Progenitor cell of endocrine pancreas (in vitro differentiated cells): Measurements from ENCODE around the gene FDXR. TPM values are rescaled to one million over a fixed set of nuclear protein-coding genes. Genes with fewer than 3 reads are reported as not detected.

Experiments used
- DNase-seq: peaks from one replicate; pipeline ENCODE4 v3.0.0; 2021; ENCODE audit warnings: low spot score; ENCODE audit not compliant: unreplicated experiment
- H3K27ac Mint-ChIP-seq: 2 replicates; pipeline ENCODE4 v1.8.0; 2021; ENCODE audit warnings: mild to moderate bottlenecking, moderate library complexity, mixed read lengths
- H3K27me3 Mint-ChIP-seq: 2 replicates; pipeline ENCODE4 v1.8.0; 2021; ENCODE audit warnings: mixed read lengths
- H3K36me3 Mint-ChIP-seq: 2 replicates; pipeline ENCODE4 v1.8.0; 2022; ENCODE audit warnings: mixed read lengths; ENCODE audit not compliant: insufficient read depth
- H3K4me1 Mint-ChIP-seq: 2 replicates; pipeline ENCODE4 v1.8.0; 2021; ENCODE audit warnings: low read depth, mixed read lengths
- H3K4me3 Mint-ChIP-seq: 2 replicates; pipeline ENCODE4 v1.8.0; 2021; ENCODE audit warnings: low read depth, mild to moderate bottlenecking, moderate library complexity, mixed read lengths
- H3K9me3 Mint-ChIP-seq: 2 replicates; pipeline ENCODE4 v1.8.0; 2021; ENCODE audit warnings: low read depth, mixed read lengths
- CTCF ChIP-seq: fragments of 200-600 bp; sonication (generic); IDR thresholded peaks from one replicate; pipeline ENCODE4 v1.5.0; 2021; ENCODE audit warnings: antibody characterized with exemption, mild to moderate bottlenecking; ENCODE audit not compliant: unreplicated experiment
- total RNA-seq: library from RNA; stranded (reverse); gene quantifications from 2 replicates; pipeline ENCODE4 v1.2.1, GENCODE V29; 2021

FDXR gene
- total RNA-seq, 1 donor from 2014 or later: 18.2 TPM

GRCh38 chr17:74903671-74904070, 30.9 kb upstream of the FDXR start:
- Mint-ChIP-seq H3K36me3 (no peaks in the 10 kb centered on the region), H3K9me3 (no peaks in the 10 kb centered on the region), H3K4me3 (no peak overlapping the region), H3K27ac (no peak overlapping the region), H3K27me3 (peaks cover 30% of the 10 kb centered on the region), H3K4me1 (peaks cover 8% of the 10 kb centered on the region)
- DNase-seq: no peak
- TF ChIP-seq CTCF: no peak

GRCh38 chr17:74903034-74903433, 30.2 kb upstream of the FDXR start:
- Mint-ChIP-seq H3K27ac (no peak overlapping the region), H3K36me3 (no peaks in the 10 kb centered on the region), H3K4me1 (peaks cover 2% of the 10 kb centered on the region), H3K4me3 (no peak overlapping the region), H3K9me3 (no peaks in the 10 kb centered on the region), H3K27me3 (peaks cover 33% of the 10 kb centered on the region)
- no peak for TF ChIP-seq CTCF
- DNase-seq: no peak

- H3K4me3 Mint-ChIP-seq: no peak overlapping the region
Observed at GRCh38 chr17:74901353-74902135, 28.8 kb upstream of the FDXR start.

GRCh38 chr17:74900208-74900607, 27.4 kb upstream of the FDXR start:
- no peak for TF ChIP-seq CTCF
- Mint-ChIP-seq H3K4me3 (no peak overlapping the region), H3K9me3 (no peaks in the 10 kb centered on the region), H3K36me3 (no peaks in the 10 kb centered on the region), H3K27ac (no peak overlapping the region), H3K4me1 (no peaks in the 10 kb centered on the region), H3K27me3 (peaks cover 51% of the 10 kb centered on the region)
- no peak for DNase-seq

More at GRCh38 chr17:74901353-74902135, 28.8 kb upstream of the FDXR start:
- DNase-seq: no peak
- no peak for TF ChIP-seq CTCF
- Mint-ChIP-seq H3K27ac (no peak overlapping the region), H3K4me1 (no peaks in the 10 kb centered on the region), H3K27me3 (peaks cover 40% of the 10 kb centered on the region), H3K36me3 (no peaks in the 10 kb centered on the region), H3K9me3 (no peaks in the 10 kb centered on the region)

GRCh38 chr17:74898376-74898946, 25.7 kb upstream of the FDXR start:
- TF ChIP-seq CTCF: no peak
- peaks cover 2% of the 10 kb centered on the region for H3K4me1 Mint-ChIP-seq
- H3K9me3 Mint-ChIP-seq: no peaks in the 10 kb centered on the region
- H3K27ac Mint-ChIP-seq: no peak overlapping the region
- H3K4me3 Mint-ChIP-seq: no peak overlapping the region
- peaks cover 60% of the 10 kb centered on the region for H3K27me3 Mint-ChIP-seq
- H3K36me3 Mint-ChIP-seq: no peaks in the 10 kb centered on the region
- DNase-seq: no peak
